GM12801 (cell line): ENCODE data around the gene ART4.

ENCODE experiments used
- CTCF ChIP-seq: IDR thresholded peaks from one replicate; pipeline ENCODE4 v1.5.1; 2011; ENCODE audit warnings: control low read depth; ENCODE audit not compliant: insufficient read length; ENCODE audit errors: extremely low read depth

Gene ART4

GRCh38 chr12:14871247-14871646 lies 27.9 kb upstream of the ART4 start:
- TF ChIP-seq CTCF = no peak

GRCh38 chr12:14868916-14869506 lies 25.7 kb upstream of the ART4 start:
- no peak for TF ChIP-seq CTCF

DNA sequence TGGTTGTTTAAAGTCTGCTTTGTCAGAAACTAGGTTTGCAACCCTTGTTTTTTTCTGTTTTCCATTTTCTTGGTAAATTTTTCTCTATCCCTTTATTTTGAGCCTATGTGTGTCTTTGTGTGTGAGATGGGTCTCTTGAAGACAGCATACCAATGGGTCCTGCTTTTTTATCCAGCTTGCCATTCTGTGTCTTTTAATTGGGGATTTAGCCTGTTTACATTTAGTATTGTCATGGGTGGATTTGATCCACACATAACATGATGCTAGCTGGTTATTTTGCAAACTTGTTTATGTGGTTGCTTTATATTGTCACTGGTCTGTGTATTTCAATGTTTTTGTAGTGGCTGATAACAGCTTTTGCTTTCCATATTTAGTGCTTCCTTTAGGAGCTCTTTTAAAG lies 17.2 kb upstream of the ART4 start:
- TF ChIP-seq CTCF = no peak

- TF ChIP-seq CTCF = no peak
These were observed 15.2 kb upstream of the ART4 start for GRCh38 chr12:14858513-14858912.

DNA sequence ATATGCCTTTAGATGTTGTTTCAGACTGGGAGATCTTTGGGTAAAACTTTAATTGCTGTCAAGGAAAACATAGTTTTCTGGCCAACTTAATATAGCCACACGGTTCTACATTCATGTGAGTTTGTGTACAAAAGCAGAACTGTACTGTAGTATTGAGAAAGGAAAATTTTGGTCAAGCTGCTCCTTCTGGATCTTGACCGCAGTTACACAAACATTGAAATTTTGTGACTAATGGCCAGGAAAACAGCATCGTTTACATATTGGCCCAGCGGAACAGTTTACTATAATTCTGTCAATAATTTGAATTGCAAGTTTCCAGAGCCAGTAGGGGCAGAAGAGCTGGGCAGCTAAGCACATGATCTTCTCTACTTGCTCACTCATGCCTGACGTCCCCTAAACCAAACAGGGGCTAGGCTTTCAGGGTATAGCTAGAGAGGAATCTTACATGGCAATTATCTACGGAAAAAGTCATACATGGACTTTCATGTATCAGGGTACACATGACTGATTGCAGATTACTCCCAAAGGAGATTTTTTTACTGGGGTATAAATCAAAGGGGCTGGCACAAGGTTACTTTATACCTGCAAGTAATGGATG lies 11.4 kb upstream of the ART4 start:
- TF ChIP-seq CTCF = no peak

DNA sequence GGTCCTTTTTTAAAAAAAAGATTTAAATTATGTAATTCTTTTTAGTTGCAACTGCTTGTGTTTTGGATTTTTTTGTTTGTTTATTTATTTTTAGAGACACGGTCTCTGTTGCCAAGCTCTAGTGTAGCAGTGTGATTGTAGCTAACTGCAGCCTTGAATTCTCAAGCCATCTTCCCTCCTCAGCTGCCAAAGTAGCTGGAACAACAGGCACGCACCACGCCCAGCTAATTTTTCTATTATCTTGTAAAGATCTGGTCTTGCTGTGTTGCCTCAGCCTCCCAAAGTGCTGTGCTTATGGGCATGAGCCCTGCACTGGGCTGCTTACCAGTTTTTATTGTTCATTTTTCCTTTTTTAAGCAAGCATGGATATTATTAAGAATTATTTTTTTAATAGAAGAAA lies 10.6 kb upstream of the ART4 start:
- no peak for TF ChIP-seq CTCF

DNA sequence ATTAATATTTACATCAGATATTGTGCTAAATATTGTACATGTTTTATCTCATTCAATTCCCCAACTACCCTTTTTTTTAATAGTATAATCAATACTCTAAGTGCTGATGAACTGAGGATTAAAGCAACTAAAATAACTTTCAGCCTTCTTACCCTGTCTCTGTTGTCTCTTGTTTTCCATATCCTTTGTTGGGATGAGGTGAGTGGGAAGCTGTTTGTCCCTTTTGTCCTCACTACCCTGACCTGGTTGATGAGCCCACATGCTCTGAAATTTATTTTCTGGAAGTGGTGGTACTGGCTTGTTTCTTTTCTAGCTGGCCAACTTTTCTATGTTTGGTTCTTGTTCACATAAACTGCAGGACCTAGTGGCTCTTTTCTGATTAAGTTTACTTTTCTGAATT lies 9.6 kb upstream of the ART4 start:
- TF ChIP-seq CTCF = no peak
